GM12878 (cell line): ENCODE data around the gene EP400. TPM values are rescaled to one million over a fixed set of nuclear protein-coding genes. Genes with fewer than 3 reads are reported as not detected.

Source experiments
- CBX5 ChIP-seq: sonication (generic); IDR thresholded peaks from 2 replicates; pipeline ENCODE4 v1.6.1; 2016; ENCODE audit warnings: low read depth, moderate library complexity, mild to moderate bottlenecking, inconsistent platforms
- CEBPZ ChIP-seq: fragments of 150-350 bp; IDR thresholded peaks from 2 replicates; pipeline ENCODE4 v1.6.1; 2016; ENCODE audit warnings: low read depth, low read length
- CHD2 ChIP-seq: IDR thresholded peaks from 2 replicates; pipeline ENCODE4 v1.6.1; 2011; ENCODE audit warnings: low read depth, low read length, improper control_type of control experiment, borderline replicate concordance
- EZH2 ChIP-seq: IDR thresholded peaks from 2 replicates; pipeline ENCODE4 v1.6.1; 2012; ENCODE audit warnings: low read depth, mild to moderate bottlenecking, control low read depth, inconsistent platforms, low read length, borderline replicate concordance; ENCODE audit not compliant: control insufficient read depth
- IRF4 ChIP-seq: IDR thresholded peaks from 2 replicates; pipeline ENCODE4 v1.6.1; 2011; ENCODE audit warnings: low read depth, low read length
- JUND ChIP-seq: IDR thresholded peaks from 2 replicates; pipeline ENCODE4 v1.6.1; 2012; ENCODE audit warnings: low read depth, mild to moderate bottlenecking, low read length, improper control_type of control experiment, moderate library complexity
- MAX ChIP-seq: IDR thresholded peaks from 2 replicates; pipeline ENCODE4 v1.6.1; 2012; ENCODE audit warnings: low read depth, low read length, improper control_type of control experiment
- NFYA ChIP-seq: IDR thresholded peaks from 2 replicates; pipeline ENCODE4 v1.6.1; 2011; ENCODE audit warnings: low read depth, mild to moderate bottlenecking, low read length, improper control_type of control experiment, borderline replicate concordance
- PAX5 ChIP-seq: IDR thresholded peaks from 2 replicates; pipeline ENCODE4 v1.6.1; 2011; ENCODE audit warnings: low read depth, low read length, borderline replicate concordance
- PKNOX1 ChIP-seq: fragments of 450-650 bp; IDR thresholded peaks from 2 replicates; pipeline ENCODE4 v1.6.1; 2016; ENCODE audit warnings: mild to moderate bottlenecking
- PML ChIP-seq: IDR thresholded peaks from 2 replicates; pipeline ENCODE4 v1.6.1; 2012; ENCODE audit warnings: low read length, inconsistent platforms
- SKIL ChIP-seq: fragments of 450-650 bp; IDR thresholded peaks from 2 replicates; pipeline ENCODE4 v1.6.1; 2017; ENCODE audit warnings: mild to moderate bottlenecking, low read depth, inconsistent platforms; ENCODE audit not compliant: poor library complexity, severe bottlenecking
- SP1 ChIP-seq: IDR thresholded peaks from one replicate; pipeline ENCODE4 v1.6.1; 2011; ENCODE audit warnings: low read depth, low read length
- TARDBP ChIP-seq: IDR thresholded peaks from 2 replicates; pipeline ENCODE4 v1.6.1; 2016; ENCODE audit warnings: borderline replicate concordance
- TBL1XR1 ChIP-seq: IDR thresholded peaks from 2 replicates; pipeline ENCODE4 v1.6.1; 2012; ENCODE audit warnings: low read depth, low read length, improper control_type of control experiment
- USF2 ChIP-seq: IDR thresholded peaks from 2 replicates; pipeline ENCODE4 v1.6.1; 2011; ENCODE audit warnings: low read depth, low read length, improper control_type of control experiment, borderline replicate concordance
- ZNF207 ChIP-seq: fragments of 450-650 bp; IDR thresholded peaks from 2 replicates; pipeline ENCODE4 v1.6.1; 2014; ENCODE audit warnings: antibody characterized with exemption, mild to moderate bottlenecking, borderline replicate concordance
- ZZZ3 ChIP-seq: IDR thresholded peaks from 2 replicates; pipeline ENCODE4 v1.6.1; 2011; ENCODE audit warnings: low read depth; ENCODE audit not compliant: control insufficient read depth, insufficient read length
- polyA plus RNA-seq, 11 experiments: library from polyadenylated mRNA; depleted of rRNA in 4 of 11; unstranded in 6 of 11; stranded (reverse) in 5 of 11; fragments of >200 nt; fragmentation: Nextera tagmentation in 4 of 11; fragmentation: Illumina TruSeq in 1 of 11; extraction: Ambion mirVana in 4 of 11; extraction: Trizol in 1 of 11; gene quantifications; 1 replicate in 1 of 11; 2 replicates in 10 of 11; pipeline versions ENCODE4 v1.2.1 to v1.2.3, GENCODE V29; 2011 to 2016; ENCODE audit warnings: inconsistent platforms in 2 of 11, missing spikeins in 2 of 11, low read depth in 1 of 11
- total RNA-seq, 4 experiments: library from RNA; depleted of rRNA in 3 of 4; stranded (reverse); fragments of >200 nt in 3 of 4; fragmentation: Illumina TruSeq in 1 of 4; extraction: Trizol in 1 of 4; gene quantifications; 2 replicates each; pipeline versions ENCODE4 v1.2.1 to v1.2.3, GENCODE V29; 2013 to 2021

EP400 gene
- total and polyA plus RNA-seq, 10 of the 15 experiments (the other 5 are each of a cell fraction or from before 2014, with no cell fraction given), result 3.8 to 44.2 (median 8.4) TPM

GRCh38 chr12:132071040-132071810, 121.5 kb downstream of the EP400 start (continued):
- no peak for TF ChIP-seq ZNF207
- no peak for TF ChIP-seq EZH2
- TF ChIP-seq SKIL, result peak; percentile 38
- TF ChIP-seq PML, result 0 out of 2 replicates have a peak, but pooled peaks have one; percentile 37
- TF ChIP-seq CHD2, result no peak
- no peak for TF ChIP-seq SP1
- peak; percentile 50; the same call in 1 of the 2 replicates for TF ChIP-seq CBX5
- no peak for TF ChIP-seq USF2
- TF ChIP-seq TARDBP, result no peak
- no peak for TF ChIP-seq CEBPZ
- 0 out of 2 replicates have a peak, but pooled peaks have one; percentile 5 for TF ChIP-seq PKNOX1
- no peak for TF ChIP-seq TBL1XR1
- peak; percentile 79 for TF ChIP-seq IRF4
- no peak for TF ChIP-seq MAX
- no peak for TF ChIP-seq JUND
- no peak for TF ChIP-seq PAX5
- no peak for TF ChIP-seq ZZZ3
- no peak for TF ChIP-seq NFYA
